HCT116 (cell line): Measurements from ENCODE around the gene HSPB1. TPM values are rescaled to one million over a fixed set of nuclear protein-coding genes. Genes with fewer than 3 reads are reported as not detected.
"Not testable (repeated sequence)": the region's sequence is repeated elsewhere in the genome, so short reads cannot be mapped to it uniquely, and the experiment has no call there.

Source experiments
- ATAC-seq: fragments of 200-7000 bp; cut with Tn5 transposase; 2 replicates; pipeline ENCODE4 v1.9.1; 2020; ENCODE audit warnings: mild to moderate bottlenecking, moderate library complexity
- BruUV-seq: library from RNA; stranded (reverse); fragments of 400-500 nt; replicated peaks from 2 replicates; lab custom pipeline; 2021; lab: Mats Ljungman, UMichigan
- CTCF ChIA-PET: fragments of 300-600 bp; sonication (Branson Sonifier 250); formaldehyde crosslinking; loops from one replicate; lab custom pipeline; 2021; ENCODE audit warnings: antibody characterized with exemption; lab: Charles Lee
- POLR2A ChIA-PET: fragments of 300-600, 350-600 bp; sonication (Branson Sonifier 250); formaldehyde crosslinking; loops from one replicate; lab custom pipeline; 2021; ENCODE audit warnings: antibody characterized with exemption; lab: Charles Lee
- RAD21 ChIA-PET, 2 experiments: fragments of 300-600 bp; sonication (Branson Sonifier 250); formaldehyde crosslinking; loops; one replicate each; lab custom pipeline; 2023; ENCODE audit warnings: low total read pairs in 2 of 2; ENCODE audit not compliant: uncharacterized antibody in 2 of 2, unreplicated experiment in 2 of 2, low non-redundant PET in 1 of 2; lab: Charles Lee
- DNase-seq: peaks from one replicate; pipeline ENCODE4 v3.0.0-alpha.2; 2010; ENCODE audit warnings: low read depth, low spot score
- H2AFZ ChIP-seq: fragments of 200-600 bp; shearing (Covaris generic), sonication (generic); 2 replicates; pipeline ENCODE4 v1.6.1; 2017; ENCODE audit warnings: low read depth, mixed run types, mixed read lengths, antibody characterized with exemption, low read length; ENCODE audit not compliant: poor library complexity, severe bottlenecking
- H3K27ac ChIP-seq: 2 replicates; pipeline ENCODE4 v1.5.1; 2012; ENCODE audit warnings: low read depth, low read length
- H3K27me3 ChIP-seq: fragments of 200-600 bp; sonication (generic); 2 replicates; pipeline ENCODE4 v1.6.1; 2016; ENCODE audit warnings: mixed run types, low read length, mixed read lengths; ENCODE audit not compliant: insufficient read depth
- H3K36me3 ChIP-seq, 2 experiments: fragments of 200-500 bp in 1 of 2; fragments of 200-600 bp in 1 of 2; sonication (Bioruptor generic) in 1 of 2; sonication (generic) in 1 of 2; 2 replicates each; pipeline versions ENCODE4 v1.5.1 to v1.6.1; 2014 to 2016; ENCODE audit warnings: low read length in 2 of 2, inconsistent platforms in 1 of 2, mixed read lengths in 1 of 2, mixed run types in 1 of 2; ENCODE audit not compliant: insufficient read depth in 2 of 2, control insufficient read depth in 1 of 2
- H3K4me1 ChIP-seq, 2 experiments: fragments of 200-600 bp in 1 of 2; sonication (generic) in 1 of 2; 2 replicates each; pipeline versions ENCODE4 v1.5.1 to v1.6.1; 2012 to 2017; ENCODE audit warnings: low read length in 2 of 2, inconsistent platforms in 1 of 2, mild to moderate bottlenecking in 1 of 2, mixed read lengths in 1 of 2, mixed run types in 1 of 2, moderate library complexity in 1 of 2; ENCODE audit not compliant: insufficient read depth in 2 of 2, control insufficient read depth in 1 of 2
- H3K4me2 ChIP-seq: fragments of 200-600 bp; sonication (generic); 2 replicates; pipeline ENCODE4 v1.6.1; 2017; ENCODE audit warnings: mixed run types, low read length, mixed read lengths
- H3K4me3 ChIP-seq, 2 experiments: fragments of 200-600 bp in 1 of 2; sonication (generic) in 1 of 2; replicated peaks in 1 of 2; 2 replicates each; pipeline ENCODE4 v1.5.1; 2011 to 2016; ENCODE audit warnings: low read length in 2 of 2, control low read depth in 1 of 2, low read depth in 1 of 2, mild to moderate bottlenecking in 1 of 2, mixed read lengths in 1 of 2, mixed run types in 1 of 2
- H3K79me2 ChIP-seq: fragments of 200-600 bp; sonication (generic); 2 replicates; pipeline ENCODE4 v1.6.1; 2017; ENCODE audit warnings: mild to moderate bottlenecking, mixed run types, low read length, moderate library complexity, mixed read lengths; ENCODE audit not compliant: insufficient read depth
- H3K9ac ChIP-seq: fragments of 200-600 bp; sonication (generic); 2 replicates; pipeline ENCODE4 v1.6.1; 2016; ENCODE audit warnings: low read length, mixed read lengths
- H3K9me2 ChIP-seq: fragments of 200-600 bp; sonication (generic), shearing (Covaris generic); 2 replicates; pipeline ENCODE4 v1.6.1; 2017; ENCODE audit warnings: mixed run types, mild to moderate bottlenecking, moderate library complexity; ENCODE audit not compliant: insufficient read depth
- H3K9me3 ChIP-seq, 2 experiments: fragments of 200-500 bp in 1 of 2; fragments of 200-600 bp in 1 of 2; sonication (Bioruptor generic) in 1 of 2; sonication (generic) in 1 of 2; 2 replicates each; pipeline ENCODE4 v1.6.1; 2014 to 2017; ENCODE audit warnings: low read length in 2 of 2, mixed read lengths in 2 of 2, inconsistent platforms in 1 of 2, low read depth in 1 of 2, mild to moderate bottlenecking in 1 of 2, mixed run types in 1 of 2, moderate library complexity in 1 of 2; ENCODE audit not compliant: control insufficient read depth in 1 of 2, insufficient read depth in 1 of 2
- H4K20me1 ChIP-seq: fragments of 200-600 bp; sonication (generic), shearing (Covaris generic); 2 replicates; pipeline ENCODE4 v1.6.1; 2017; ENCODE audit warnings: mixed run types, mild to moderate bottlenecking, moderate library complexity; ENCODE audit not compliant: insufficient read depth
- CTCF ChIP-seq, 3 experiments: fragments of 200-600 bp in 1 of 3; sonication (generic) in 1 of 3; IDR thresholded peaks in 2 of 3; conservative IDR thresholded peaks in 1 of 3; 2 replicates each; pipeline ENCODE4 v1.5.1; 2012 to 2017; ENCODE audit warnings: low read depth in 2 of 3, low read length in 2 of 3, antibody characterized with exemption in 1 of 3, borderline replicate concordance in 1 of 3, control low read depth in 1 of 3, mild to moderate bottlenecking in 1 of 3, mixed read lengths in 1 of 3, mixed run types in 1 of 3, moderate library complexity in 1 of 3; ENCODE audit not compliant: insufficient read depth in 1 of 3
- EZH2 ChIP-seq: fragments of 200-600 bp; sonication (generic); IDR thresholded peaks from 2 replicates; pipeline ENCODE4 v1.6.1; 2017; ENCODE audit warnings: antibody characterized with exemption, mixed run types
- JUND ChIP-seq: IDR thresholded peaks from 2 replicates; pipeline ENCODE4 v1.6.1; 2012
- POLR2AphosphoS5 ChIP-seq: IDR thresholded peaks from 2 replicates; pipeline ENCODE4 v1.6.1; 2011; ENCODE audit warnings: mild to moderate bottlenecking, low read depth, low read length, moderate library complexity
- SRF ChIP-seq: IDR thresholded peaks from 2 replicates; pipeline ENCODE4 v1.6.1; 2012; ENCODE audit warnings: low read depth
- YY1 ChIP-seq: IDR thresholded peaks from 2 replicates; pipeline ENCODE4 v1.6.1; 2011; ENCODE audit warnings: low read length, low read depth, moderate library complexity, mild to moderate bottlenecking; ENCODE audit not compliant: insufficient replicate concordance; ENCODE audit errors: extremely low read depth
- ZFX ChIP-seq: fragments of 450-650 bp; IDR thresholded peaks from 2 replicates; pipeline ENCODE4 v1.6.1; 2017
- ZNF274 ChIP-seq: fragments of 200-500 bp; sonication (Bioruptor generic); IDR thresholded peaks from 2 replicates; pipeline ENCODE4 v1.6.1; 2014; ENCODE audit warnings: mild to moderate bottlenecking, low read depth, low read length, inconsistent platforms
- intact Hi-C: fragments of 100-400 bp; cut with micrococcal nuclease; formaldehyde crosslinking; loops from 2 replicates; pipeline ENCODE4 v1.10.0; 2022
- total RNA-seq: library from RNA; stranded (reverse); gene quantifications from one replicate; pipeline ENCODE4 v1.2.1, GENCODE V29; 2021; ENCODE audit not compliant: unreplicated experiment

The HSPB1 gene
- total RNA-seq, 1 experiment from 2014 or later, result 524 TPM

DNA sequence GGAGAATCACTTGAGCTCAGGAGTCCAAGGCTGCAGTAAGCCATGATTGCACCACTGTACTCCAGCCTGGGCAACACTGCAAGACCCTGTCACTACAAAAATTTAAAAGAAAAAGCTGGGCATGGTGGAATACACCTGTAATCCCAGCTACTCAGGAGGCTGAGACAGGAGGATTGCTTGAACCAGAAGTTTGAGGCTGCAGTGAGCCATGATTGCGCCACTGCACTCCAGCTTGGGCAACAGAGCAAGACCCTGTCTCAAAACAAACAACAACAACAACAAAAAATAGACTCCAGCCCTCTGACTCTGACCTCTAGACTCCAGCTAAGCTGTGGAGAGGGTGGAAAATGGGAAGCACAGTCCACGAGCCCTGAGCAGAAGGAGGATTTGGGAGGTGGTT, 31.1 kb upstream of the HSPB1 start:
- intact Hi-C loops, BruUV-seq, H3K4me3 ChIP-seq, H3K79me2 ChIP-seq, H3K9ac ChIP-seq, ATAC-seq, DNase-seq, H3K36me3 ChIP-seq, POLR2A ChIA-PET, RAD21 ChIA-PET, H3K27me3 ChIP-seq, H3K9me3 ChIP-seq, H2AFZ ChIP-seq, H3K27ac ChIP-seq, H3K4me2 ChIP-seq, H4K20me1 ChIP-seq, H3K9me2 ChIP-seq, H3K4me1 ChIP-seq: not testable (repeated sequence)
- CTCF ChIA-PET, result interaction anchor here (1.1 kb wide), 1 partner anchor 9 kb away, joined by 3 read pairs; no protein-coding TSS in a partner anchor

- no peaks in the 10 kb centered on the region for H3K36me3 ChIP-seq
- H3K9me2 ChIP-seq, result no peaks in the 10 kb centered on the region
- H3K27ac ChIP-seq, result no peak overlapping the region
- no peak for TF ChIP-seq ZFX
- no peak for TF ChIP-seq YY1
- TF ChIP-seq JUND, result no peak
- no peak for TF ChIP-seq SRF
- no peak for TF ChIP-seq CTCF (IDR thresholded peaks at IDR 0.05 in 2 of 3, conservative IDR thresholded peaks at IDR 0.05 in 1 of 3; ENCODE audit: borderline replicate concordance in 1 of 3, insufficient read depth in 1 of 3, low read depth in 2 of 3, low read length in 2 of 3)
- TF ChIP-seq POLR2AphosphoS5, result no peak
- TF ChIP-seq ZNF274, result no peak
- no peak for TF ChIP-seq EZH2
- no TSS peak for BruUV-seq
- no peak for DNase-seq
- H3K4me3 ChIP-seq, result no peak overlapping the region
- no peak overlapping the region for H3K9ac ChIP-seq
- H3K27me3 ChIP-seq, result no peaks in the 10 kb centered on the region
- RAD21 ChIA-PET, result no interaction called here
- no peak for ATAC-seq
- H2AFZ ChIP-seq, result no peak overlapping the region
- H4K20me1 ChIP-seq, result no peaks in the 10 kb centered on the region
- POLR2A ChIA-PET, result no interaction called here
- H3K4me1 ChIP-seq, result 0 out of 4 replicates have a peak, but pooled peaks cover 0 to 2% of the 10 kb centered on the region in 2 experiments
- intact Hi-C loops, result no loop called here
- CTCF ChIA-PET, result interaction anchor here (1.1 kb wide), 1 partner anchor 9 kb away, joined by 3 read pairs; no protein-coding TSS in a partner anchor
- no peaks in the 10 kb centered on the region for H3K9me3 ChIP-seq
- H3K4me2 ChIP-seq, result no peak overlapping the region
- H3K79me2 ChIP-seq, result no peaks in the 10 kb centered on the region
Measured at GRCh38 chr7:76272142-76272541, 30.3 kb upstream of the HSPB1 start.
